Activated T-helper 1 cell treated with anti-CD3 and anti-CD28 coated beads, Interleukin-2, amount 50 U/mL, for 16 hours (primary cell): ENCODE data around the gene TBX6.

Experiments used
- DNase-seq, 2 donors: peaks; one replicate each; pipeline ENCODE4 v3.0.0-alpha.2; 2020; ENCODE audit warnings: low read depth in 1 of 2, low spot score in 1 of 2

The TBX6 gene

DNA sequence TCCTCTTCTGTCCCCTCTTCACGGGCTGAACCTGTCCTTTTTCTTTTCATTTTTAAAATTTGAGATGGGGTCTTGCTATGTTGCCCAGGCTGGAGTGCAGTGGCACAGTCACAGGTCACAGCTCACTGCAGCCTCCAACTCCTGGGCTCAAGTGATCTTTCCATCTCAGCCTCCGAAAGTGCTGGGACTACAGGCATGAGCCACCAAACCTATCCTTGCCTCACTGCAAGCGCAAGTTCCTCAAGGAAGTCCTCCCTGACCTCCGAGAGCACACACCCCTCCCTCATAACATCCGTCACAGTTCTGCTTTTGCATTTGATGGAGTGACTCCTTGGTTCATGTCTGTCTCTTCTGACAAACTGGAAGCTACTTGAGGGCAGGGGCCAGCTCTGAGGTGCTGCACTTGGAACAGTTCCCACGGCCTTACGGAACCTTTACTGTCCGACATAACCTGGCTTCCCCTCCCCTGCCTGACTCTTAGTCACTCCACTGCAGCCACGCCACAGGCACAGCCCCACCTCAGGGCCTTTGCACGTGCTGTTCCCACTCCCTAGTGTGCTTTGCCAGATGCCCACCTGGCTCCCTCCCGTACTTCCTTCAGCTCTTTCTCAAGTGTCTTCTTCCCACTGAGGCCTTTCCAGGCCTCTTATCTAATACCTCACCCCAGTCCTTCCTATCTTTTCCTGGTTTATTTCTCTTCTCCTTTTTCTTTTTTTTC, 4.4 kb downstream of the TBX6 start:
- DNase-seq = no peak

DNA sequence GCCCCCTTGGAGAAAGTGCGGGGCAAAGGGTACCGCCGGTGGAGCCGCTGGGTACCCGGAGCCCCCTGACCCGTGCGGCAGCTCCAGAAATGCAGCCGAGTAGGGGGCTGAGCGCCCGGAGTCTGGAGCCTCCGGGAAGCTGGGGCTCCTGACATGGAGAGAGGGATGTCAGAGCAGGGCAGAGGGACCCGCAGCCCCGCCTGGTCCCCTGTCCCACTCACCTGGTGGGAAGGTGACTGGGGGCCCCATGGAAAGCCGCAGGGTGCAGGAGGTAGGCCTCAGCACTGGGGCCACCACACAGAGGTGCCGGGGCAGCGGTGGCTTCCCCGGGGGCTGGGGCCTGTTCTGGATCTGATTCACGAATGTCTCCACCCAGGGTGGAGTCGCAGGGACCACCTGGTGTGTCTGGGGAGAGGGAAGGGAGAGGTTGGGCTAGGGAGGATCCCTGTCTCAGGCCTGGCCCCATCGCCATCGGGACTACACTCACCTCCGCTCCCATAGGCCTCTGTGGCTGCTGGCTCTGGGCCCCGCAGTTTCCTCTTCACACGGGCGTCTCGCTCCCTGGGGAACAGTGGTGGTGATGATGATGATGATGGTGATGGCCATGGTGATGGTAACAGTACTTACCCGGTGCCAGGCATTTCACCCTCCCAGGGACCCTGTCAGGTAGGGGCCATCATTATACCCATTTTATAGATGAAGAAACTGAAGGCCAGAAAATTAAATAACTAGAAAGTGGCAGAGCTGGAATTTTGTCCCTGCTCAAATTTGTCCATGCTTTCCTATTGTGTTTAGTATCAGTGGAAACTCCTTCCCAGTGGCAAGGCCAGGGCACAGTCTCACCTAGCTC, 5.2 kb downstream of the TBX6 start:
- no peak for DNase-seq

DNA sequence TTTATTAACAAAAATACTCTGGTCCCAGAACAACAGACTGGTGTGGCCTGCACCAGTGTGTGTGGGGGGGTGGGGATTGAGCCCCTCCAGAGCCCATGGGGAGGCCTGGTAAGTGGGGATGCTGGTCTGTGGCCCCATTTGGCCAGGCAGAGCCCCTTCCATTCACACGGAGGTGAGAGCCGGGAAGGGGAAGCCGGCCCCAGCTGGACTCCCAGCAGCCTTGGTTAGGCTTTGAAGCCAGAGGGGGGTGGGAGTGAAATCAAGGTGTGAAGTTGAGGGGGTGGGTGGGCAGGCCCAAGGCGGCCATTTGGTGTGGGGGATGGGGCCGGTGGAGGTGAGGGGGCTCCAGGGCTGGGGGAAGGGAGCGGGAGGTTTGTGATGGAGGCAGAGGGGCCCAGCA, 5.9 kb downstream of the TBX6 start:
- DNase-seq = no peak

DNA sequence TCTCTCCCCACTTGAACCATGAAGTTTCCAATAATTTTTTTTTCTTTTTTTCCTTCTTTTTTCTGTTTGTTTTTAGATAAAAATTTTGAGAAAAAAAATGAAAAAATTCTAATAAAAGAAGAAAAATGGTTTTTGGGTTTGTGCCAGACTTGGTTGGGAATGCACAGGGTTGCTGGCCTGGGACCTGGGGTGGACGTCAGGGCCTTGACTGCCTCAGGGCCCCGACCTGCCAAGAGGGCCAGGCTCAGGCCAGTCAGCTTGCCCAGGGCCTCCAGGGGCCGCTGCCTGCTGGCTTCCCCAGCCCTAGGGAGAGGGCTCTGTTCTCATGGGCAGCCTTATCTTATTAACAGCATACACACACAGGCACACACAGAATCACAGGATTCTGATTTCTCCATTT, 6.5 kb downstream of the TBX6 start:
- DNase-seq = no peak

DNA sequence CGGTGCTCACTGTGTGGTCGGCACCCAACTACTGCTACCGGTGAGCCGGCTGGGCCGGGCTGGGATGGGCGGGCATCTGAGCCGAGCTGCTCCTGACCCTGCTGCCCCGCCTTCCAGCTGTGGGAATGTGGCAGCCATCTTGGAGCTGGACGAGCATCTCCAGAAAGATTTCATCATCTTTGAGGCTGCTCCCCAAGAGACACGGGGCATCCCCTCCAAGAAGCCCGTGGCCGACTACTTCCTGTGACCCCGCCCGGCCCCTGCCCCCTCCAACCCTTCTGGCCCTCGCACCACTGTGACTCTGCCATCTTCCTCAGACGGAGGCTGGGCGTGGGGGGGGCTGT, 6.9 kb downstream of the TBX6 start:
- no peak for DNase-seq

DNA sequence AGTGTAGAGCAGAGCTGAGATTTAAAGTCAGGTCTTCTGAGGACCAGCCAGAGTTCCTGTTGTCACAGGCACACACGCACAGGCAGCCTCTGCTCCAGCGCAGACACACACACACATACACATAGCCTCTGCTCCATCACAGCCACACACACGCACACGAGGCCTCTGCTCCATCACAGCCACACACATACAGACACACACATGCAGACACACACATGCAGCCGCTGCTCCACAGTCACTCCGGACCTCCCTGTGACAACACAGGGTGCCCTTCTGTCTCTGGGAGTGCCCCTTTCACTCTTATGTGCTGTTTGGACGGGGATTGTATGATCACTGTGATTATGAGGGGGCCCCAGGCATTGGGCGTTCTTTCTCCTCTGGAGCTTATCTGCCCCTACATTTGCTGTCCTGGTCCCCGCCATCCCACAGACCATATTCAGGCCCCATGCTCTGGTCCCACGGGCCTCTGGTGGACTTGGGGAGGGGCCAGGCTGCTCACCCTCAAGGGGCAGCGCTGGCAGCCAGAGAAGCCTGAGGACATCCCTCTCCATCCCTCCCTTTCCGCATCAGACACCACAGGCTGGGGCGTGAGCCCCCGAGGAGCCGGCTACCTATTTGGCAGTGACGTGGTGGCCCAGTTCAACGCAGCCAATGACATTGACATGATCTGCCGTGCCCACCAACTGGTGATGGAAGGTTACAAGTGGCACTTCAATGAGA, 7.5 kb downstream of the TBX6 start:
- no peak for DNase-seq

DNA sequence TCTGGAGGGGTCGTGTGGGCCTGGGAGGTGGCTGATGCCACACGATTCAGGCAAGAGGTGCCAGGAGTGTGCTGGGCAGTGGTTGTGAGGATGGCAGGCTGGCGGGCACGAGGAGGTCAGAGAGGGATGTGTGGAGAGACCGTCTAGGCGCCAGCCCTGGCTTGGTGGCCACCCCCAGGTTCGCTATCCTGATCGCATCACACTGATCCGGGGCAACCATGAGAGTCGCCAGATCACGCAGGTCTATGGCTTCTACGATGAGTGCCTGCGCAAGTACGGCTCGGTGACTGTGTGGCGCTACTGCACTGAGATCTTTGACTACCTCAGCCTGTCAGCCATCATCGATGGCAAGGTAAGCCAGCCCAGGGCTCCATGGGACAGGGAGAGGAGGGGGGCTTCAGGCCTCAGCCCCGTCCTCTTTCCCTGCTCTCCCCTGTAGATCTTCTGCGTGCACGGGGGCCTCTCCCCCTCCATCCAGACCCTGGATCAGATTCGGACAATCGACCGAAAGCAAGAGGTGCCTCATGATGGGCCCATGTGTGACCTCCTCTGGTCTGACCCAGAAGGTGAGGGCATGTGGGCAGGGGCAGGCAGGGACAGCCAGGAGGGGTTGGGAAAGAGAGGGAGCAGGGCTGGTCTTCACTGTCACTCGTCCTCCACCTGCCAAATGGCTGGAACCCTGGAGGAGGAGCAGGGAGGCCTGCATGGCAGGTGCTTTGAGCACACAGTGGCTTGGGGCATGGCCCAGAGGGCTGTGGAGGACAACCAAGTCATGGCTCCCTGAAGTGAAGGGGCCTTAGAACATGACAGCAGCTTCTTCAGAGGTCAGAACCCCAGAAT, 8.3 kb downstream of the TBX6 start:
- no peak for DNase-seq

DNA sequence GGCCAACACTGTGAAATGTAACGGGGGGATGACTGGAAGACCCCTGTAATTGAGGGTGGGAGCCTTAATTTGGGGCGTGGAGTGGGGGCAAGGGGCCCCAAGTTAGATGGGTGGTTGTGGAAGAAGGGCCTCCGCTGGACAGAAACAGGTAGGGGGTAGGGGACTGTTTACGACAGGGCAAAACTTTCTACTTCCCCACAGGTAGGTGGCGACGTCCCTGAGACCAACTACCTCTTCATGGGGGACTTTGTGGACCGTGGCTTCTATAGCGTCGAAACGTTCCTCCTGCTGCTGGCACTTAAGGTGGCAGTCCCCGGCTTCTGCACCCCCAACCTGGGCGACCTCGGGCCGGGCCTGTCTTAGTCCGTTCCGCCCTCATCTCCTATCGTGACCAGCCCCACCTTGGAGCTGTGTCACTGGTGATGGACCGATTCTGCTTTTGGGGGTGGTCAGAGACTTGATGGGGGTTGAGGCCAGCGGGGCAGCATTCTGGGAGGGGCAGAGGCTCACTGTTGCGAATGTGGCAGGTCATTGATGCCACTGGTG, 9.1 kb downstream of the TBX6 start:
- no peak for DNase-seq

DNA sequence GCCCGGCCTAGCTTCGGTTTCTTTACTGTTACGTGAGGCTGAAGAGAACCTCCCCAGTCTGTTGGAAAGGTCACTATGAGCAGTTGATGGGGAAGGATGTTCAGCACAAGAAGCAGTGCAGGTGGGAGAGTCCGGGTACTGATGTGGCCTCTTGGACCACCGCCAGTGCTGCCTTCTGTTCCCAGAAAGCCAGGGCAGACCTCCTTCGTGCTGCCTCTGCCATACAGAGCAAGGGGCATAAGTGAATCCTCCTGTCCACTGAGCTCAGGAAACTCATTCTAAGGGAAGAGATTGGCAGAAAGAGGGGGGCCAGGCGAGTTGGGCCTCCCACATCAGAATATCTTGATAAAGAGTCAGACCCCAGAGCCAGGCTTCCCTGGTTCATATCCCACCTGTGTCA, 12.2 kb downstream of the TBX6 start:
- no peak for DNase-seq

DNA sequence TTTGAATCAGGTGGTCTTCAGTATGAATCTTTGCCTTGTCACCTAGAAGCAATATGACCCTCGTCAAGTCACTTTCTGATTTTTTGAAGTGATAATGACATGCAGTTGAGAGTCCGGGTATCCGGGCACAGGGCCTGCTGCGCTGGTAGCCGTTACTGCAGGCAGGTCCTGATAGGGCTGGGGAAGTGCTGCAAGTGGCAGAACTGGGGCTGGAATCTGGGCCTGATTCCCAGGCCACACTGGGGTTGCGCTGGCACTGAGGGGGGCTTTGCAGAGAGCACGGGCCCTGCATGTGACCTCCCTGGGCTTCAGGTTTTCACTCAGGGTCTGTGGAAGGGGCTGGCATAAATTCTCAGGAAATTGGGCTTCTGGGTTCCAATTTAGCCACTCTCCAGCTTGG, 13.0 kb downstream of the TBX6 start:
- DNase-seq = no peak

DNA sequence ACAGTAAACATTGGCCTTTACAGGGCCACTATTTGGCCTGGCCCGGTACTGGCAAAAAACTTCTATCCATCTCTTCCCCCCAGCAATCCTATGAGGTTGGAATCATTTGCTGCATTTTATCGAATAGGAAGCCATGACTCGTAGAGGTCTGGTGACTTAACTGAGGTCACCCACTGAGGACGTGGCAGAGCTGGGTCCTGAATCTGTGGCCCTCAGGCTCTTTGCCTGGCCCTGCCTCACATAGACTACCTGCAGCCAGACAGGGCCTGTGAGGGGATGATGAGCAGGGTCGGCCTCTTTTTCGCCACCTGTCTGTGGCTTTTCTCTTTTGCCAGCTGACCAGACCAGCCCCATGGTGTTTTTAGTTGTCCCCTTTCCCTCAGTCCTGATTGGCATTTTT, 14.1 kb downstream of the TBX6 start:
- no peak for DNase-seq

DNA sequence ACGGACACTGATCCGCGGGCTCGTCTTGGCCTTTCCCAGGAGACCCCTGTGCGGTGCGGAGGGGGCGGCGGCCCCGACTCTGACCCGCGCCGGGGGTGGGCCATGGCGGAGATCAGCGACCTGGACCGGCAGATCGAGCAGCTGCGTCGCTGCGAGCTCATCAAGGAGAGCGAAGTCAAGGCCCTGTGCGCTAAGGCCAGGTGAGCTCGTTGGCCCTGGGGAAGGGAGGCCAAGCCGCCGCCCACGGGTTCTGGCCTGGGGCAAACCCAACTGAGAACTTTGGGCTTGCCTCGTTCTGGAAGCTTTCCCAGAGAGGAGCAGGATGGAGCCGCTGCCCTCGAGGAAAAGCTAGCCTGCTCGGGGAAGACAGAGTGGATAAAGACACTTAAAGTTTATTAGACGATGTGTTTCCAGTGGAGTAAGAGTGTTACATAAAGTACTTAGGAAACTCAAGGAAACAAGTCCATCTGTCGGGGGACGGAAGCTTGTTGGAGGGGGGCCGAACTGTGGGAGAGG, 15.4 kb downstream of the TBX6 start:
- DNase-seq = no peak

DNA sequence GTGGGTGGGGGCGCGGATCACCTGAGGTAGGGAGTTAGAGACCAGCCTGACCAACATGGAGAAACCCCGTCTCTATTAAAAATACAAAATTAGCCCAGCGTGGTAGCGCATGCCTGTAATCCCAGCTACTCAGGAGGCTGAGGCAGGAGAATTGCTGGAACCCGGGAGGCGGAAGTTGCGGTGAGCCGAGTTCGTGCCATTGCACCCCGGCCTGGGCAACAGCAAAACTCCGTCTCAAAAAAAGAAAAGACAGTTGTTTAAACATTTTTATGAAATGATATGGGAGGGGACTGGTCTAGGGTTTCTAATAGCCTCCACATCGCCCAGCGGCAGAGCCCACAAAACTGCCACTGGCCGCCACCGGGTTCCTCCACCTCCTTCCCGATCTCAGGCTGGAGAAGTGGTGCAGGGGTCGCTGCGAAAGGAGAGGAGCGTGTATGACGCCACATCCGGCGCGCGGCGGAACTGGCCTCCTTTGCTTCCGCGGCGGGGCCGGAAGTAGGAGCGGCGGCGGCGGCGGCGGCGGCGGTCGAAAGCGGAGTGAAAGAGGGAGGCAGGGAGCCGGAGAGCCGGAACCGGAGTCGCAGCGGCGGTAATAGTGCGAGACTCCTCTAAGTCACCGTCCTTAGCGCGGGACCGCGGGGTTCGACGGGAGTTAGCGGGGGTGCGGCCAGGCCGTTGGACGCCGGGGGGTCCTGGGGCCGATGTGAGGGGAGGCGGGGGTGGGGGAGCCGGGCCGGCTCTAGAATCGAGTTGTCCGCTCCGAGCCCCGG, 16.0 kb downstream of the TBX6 start, which contains the start of gene PPP4C:
Gene PPP4C (plus strand): TSS at position 492 of the 773 bp plus-strand sequence. CDS start 384 bp downstream, outside the sequence.
- DNase-seq = peak; percentile 77 to 85

DNA sequence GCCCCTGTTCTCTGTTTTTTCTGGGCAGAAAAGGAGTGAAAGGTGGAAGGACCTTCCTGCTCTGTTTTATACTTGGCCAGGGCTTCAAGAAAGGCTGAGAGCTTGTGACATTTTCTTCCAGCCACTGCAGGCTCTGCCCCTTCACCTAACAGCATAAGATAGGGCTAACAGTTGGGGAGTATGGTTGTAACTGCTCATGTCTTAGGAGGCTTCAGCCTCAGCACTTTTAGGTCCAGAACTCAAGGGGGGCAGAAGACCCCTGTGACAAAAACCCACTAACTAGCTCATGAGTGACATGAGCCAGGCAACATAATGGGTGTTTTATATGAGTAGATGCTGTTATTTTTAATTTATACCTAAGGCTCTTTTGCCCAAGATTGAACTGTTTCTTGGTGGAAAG, 21.2 kb downstream of the TBX6 start:
- no peak for DNase-seq

DNA sequence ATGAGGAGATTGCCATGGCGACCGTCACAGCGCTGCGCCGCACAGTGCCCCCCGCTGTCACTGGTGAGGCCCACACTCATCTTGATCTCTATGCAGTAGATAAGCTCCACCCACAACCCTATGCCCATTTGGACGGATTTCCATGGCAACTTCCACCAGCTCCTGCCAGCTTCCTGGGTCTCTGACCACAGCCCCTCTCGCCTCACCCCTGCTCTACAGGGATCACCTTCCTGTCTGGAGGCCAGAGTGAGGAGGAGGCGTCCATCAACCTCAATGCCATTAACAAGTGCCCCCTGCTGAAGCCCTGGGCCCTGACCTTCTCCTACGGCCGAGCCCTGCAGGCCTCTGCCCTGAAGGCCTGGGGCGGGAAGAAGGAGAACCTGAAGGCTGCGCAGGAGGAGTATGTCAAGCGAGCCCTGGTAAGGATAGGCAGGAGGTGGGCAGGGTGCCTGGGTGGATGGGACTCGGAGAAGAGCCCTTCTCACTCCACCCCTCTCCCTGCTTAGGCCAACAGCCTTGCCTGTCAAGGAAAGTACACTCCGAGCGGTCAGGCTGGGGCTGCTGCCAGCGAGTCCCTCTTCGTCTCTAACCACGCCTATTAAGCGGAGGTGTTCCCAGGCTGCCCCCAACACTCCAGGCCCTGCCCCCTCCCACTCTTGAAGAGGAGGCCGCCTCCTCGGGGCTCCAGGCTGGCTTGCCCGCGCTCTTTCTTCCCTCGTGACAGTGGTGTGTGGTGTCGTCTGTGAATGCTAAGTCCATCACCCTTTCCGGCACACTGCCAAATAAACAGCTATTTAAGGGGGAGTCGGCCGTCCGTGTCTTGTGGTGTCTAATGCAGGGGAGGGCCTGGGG, 21.9 kb downstream of the TBX6 start:
- DNase-seq = no peak

DNA sequence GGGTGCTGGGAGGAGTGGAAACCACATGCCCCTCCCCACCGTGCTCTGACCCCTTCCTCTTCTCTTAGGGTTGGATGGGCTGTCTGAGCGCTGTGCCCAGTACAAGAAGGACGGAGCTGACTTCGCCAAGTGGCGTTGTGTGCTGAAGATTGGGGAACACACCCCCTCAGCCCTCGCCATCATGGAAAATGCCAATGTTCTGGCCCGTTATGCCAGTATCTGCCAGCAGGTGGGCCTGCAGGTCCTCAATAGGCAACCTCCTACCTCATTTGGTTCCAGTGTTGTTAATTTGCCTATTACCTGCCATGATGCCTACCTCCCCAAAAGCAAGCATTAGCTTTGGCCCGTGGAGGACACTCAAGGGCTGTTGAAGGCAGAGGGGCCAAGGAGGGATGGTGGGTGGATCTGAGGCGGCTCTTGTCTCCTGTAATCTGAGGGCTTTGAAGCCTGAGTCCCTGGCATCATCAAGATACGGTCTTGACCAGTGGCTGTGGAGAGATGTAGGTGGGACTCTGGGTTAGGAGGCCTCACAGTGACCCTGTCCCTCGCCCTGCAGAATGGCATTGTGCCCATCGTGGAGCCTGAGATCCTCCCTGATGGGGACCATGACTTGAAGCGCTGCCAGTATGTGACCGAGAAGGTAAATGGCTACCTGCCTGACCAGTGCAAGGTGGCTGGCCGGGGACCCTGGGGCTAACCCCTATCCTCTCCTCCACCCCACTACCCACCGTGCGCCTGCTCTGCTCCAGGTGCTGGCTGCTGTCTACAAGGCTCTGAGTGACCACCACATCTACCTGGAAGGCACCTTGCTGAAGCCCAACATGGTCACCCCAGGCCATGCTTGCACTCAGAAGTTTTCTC, 22.7 kb downstream of the TBX6 start:
- DNase-seq = peak in 1 of 2 donors; percentile 34

DNA sequence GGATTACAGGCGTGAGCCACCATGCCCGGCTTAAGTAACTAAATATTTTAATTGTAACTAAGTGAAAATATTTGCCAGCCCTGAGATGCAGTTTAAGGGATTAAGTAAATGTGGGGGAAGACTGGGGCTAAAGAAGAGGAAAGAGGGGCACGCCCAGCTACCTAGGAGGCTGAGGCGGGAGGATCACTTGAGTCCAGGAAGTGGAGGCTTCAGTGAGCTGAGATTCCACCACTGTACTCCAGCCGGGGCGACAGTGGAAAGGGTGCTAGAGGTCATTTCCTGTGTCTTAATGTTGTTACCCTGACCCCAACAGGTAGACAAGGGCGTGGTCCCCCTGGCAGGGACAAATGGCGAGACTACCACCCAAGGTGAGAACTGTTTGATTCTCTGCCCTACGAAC, 23.4 kb downstream of the TBX6 start:
- no peak for DNase-seq

DNA sequence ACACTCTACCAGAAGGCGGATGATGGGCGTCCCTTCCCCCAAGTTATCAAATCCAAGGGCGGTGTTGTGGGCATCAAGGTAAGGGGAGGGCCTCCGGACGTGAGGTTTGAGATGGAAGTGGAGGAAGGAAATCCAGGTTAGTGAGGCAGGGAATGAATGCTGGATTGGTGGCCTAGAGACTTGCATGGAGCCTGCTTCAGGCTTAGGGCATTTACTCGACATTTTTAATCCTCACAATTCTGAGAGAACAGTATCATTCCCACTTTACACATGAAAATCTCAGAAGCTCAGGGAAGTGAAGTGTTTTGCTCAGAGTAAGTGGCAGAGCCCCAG, 24.2 kb downstream of the TBX6 start:
- DNase-seq = no peak
